Bone marrow (tissue), 2 donors: ENCODE results near the gene G3BP2.
"Not testable (repeated sequence)": the region's sequence is repeated elsewhere in the genome, so short reads cannot be mapped to it uniquely, and the experiment has no call there.

ENCODE experiments used
- DNase-seq, 2 donors: peaks; one replicate each; lab custom pipeline; 2025; lab: John Stamatoyannopoulos, UW

The G3BP2 gene

GRCh38 chr4:75683482-75684155 lies 10.4 kb upstream of the G3BP2 start:
- no peak for DNase-seq

GRCh38 chr4:75679876-75680575 lies 6.8 kb upstream of the G3BP2 start:
- DNase-seq: no peak

GRCh38 chr4:75678965-75679364 lies 5.8 kb upstream of the G3BP2 start:
- no peak for DNase-seq

- DNase-seq: no peak
Measured at GRCh38 chr4:75678473-75678872, 5.3 kb upstream of the G3BP2 start.

GRCh38 chr4:75675004-75675531 lies 1.9 kb upstream of the G3BP2 start:
- no peak for DNase-seq

- DNase-seq: no peak
Measured at GRCh38 chr4:75673959-75674328, 733 bp upstream of the G3BP2 start.

GRCh38 chr4:75672461-75673026 lies 667 bp downstream of the G3BP2 start:
- DNase-seq: peak; percentile 45 to 64

GRCh38 chr4:75671802-75672421 lies 1.3 kb downstream of the G3BP2 start:
- no peak for DNase-seq

GRCh38 chr4:75668596-75668995 lies 4.6 kb downstream of the G3BP2 start:
- no peak for DNase-seq

GRCh38 chr4:75667636-75668035 lies 5.6 kb downstream of the G3BP2 start:
- DNase-seq: not testable (repeated sequence)

- DNase-seq: no peak
Measured at GRCh38 chr4:75666299-75666698, 6.9 kb downstream of the G3BP2 start.

GRCh38 chr4:75664604-75665003 lies 8.6 kb downstream of the G3BP2 start:
- not testable (repeated sequence) for DNase-seq

- no peak for DNase-seq
Measured at GRCh38 chr4:75662626-75663025, 10.6 kb downstream of the G3BP2 start.

GRCh38 chr4:75660491-75660890 lies 12.7 kb downstream of the G3BP2 start:
- no peak for DNase-seq

GRCh38 chr4:75659512-75660031 lies 13.6 kb downstream of the G3BP2 start:
- DNase-seq: no peak

GRCh38 chr4:75658876-75659275 lies 14.3 kb downstream of the G3BP2 start:
- no peak for DNase-seq

GRCh38 chr4:75655562-75655961 lies 17.6 kb downstream of the G3BP2 start:
- no peak for DNase-seq

GRCh38 chr4:75654905-75655304 lies 18.3 kb downstream of the G3BP2 start:
- DNase-seq: no peak

GRCh38 chr4:75653845-75654503 lies 19.2 kb downstream of the G3BP2 start:
- DNase-seq: no peak

GRCh38 chr4:75644095-75644494 lies 29.1 kb downstream of the G3BP2 start:
- no peak for DNase-seq

GRCh38 chr4:75643651-75644050 lies 29.6 kb downstream of the G3BP2 start:
- DNase-seq: no peak

- DNase-seq: no peak
Measured at GRCh38 chr4:75639124-75639695, 34.0 kb downstream of the G3BP2 start.
